GM18498 (cell line): Measurements from ENCODE around the gene SMCO4.
"Not testable (repeated sequence)": the region's sequence is repeated elsewhere in the genome, so short reads cannot be mapped to it uniquely, and the experiment has no call there.

Experiments used
- ATAC-seq: cut with Tn5 transposase; IDR thresholded peaks from one replicate; pipeline ENCODE4 v1.9.1; 2021; ENCODE audit warnings: mild to moderate bottlenecking, moderate library complexity; ENCODE audit not compliant: unreplicated experiment

The SMCO4 gene

GRCh38 chr11:93543292-93543977 is at the start of gene SMCO4:
TSS of gene SMCO4 (minus strand) at chr11:93543391. CDS start at chr11:93479189, 64,202 bp downstream.
- ATAC-seq = peak; percentile 89

- peak; percentile 86 for ATAC-seq
Observed at GRCh38 chr11:93591247-93591898, 48.2 kb upstream of the SMCO4 start.

GRCh38 chr11:93589347-93589746 is 46.2 kb upstream of the SMCO4 start:
- no peak for ATAC-seq

GRCh38 chr11:93587858-93588581 is 44.8 kb upstream of the SMCO4 start:
- ATAC-seq = no peak

GRCh38 chr11:93587425-93587824 is 44.2 kb upstream of the SMCO4 start:
- ATAC-seq = not testable (repeated sequence)

GRCh38 chr11:93585758-93586157 is 42.6 kb upstream of the SMCO4 start:
- ATAC-seq = no peak

- no peak for ATAC-seq
Observed at GRCh38 chr11:93583490-93583889, 40.3 kb upstream of the SMCO4 start.

- no peak for ATAC-seq
Observed at GRCh38 chr11:93579187-93579751, 36.1 kb upstream of the SMCO4 start.

- no peak for ATAC-seq
Observed at GRCh38 chr11:93577286-93577685, 34.1 kb upstream of the SMCO4 start.

- ATAC-seq = not testable (repeated sequence)
Observed at GRCh38 chr11:93576870-93577269, 33.7 kb upstream of the SMCO4 start.

GRCh38 chr11:93574638-93575220 is 31.5 kb upstream of the SMCO4 start:
- no peak for ATAC-seq

GRCh38 chr11:93573184-93573583 is 30.0 kb upstream of the SMCO4 start:
- no peak for ATAC-seq

- ATAC-seq = no peak
Observed at GRCh38 chr11:93572621-93573020, 29.4 kb upstream of the SMCO4 start.

- ATAC-seq = no peak
Observed at GRCh38 chr11:93572171-93572570, 29.0 kb upstream of the SMCO4 start.

GRCh38 chr11:93571612-93572011 is 28.4 kb upstream of the SMCO4 start:
- no peak for ATAC-seq

GRCh38 chr11:93570759-93571413 is 27.7 kb upstream of the SMCO4 start:
- ATAC-seq = no peak

GRCh38 chr11:93569496-93569895 is 26.3 kb upstream of the SMCO4 start:
- no peak for ATAC-seq

- ATAC-seq = no peak
Observed at GRCh38 chr11:93568726-93569125, 25.5 kb upstream of the SMCO4 start.

- ATAC-seq = no peak
Observed at GRCh38 chr11:93567401-93567895, 24.3 kb upstream of the SMCO4 start.

GRCh38 chr11:93564895-93565294 is 21.7 kb upstream of the SMCO4 start:
- no peak for ATAC-seq
